NCI-H526 treated with DMSO at 0.1 percent for 48 hours (cell line): ENCODE data around the gene IGF2R.
"Not testable (repeated sequence)": the region's sequence is repeated elsewhere in the genome, so short reads cannot be mapped to it uniquely, and the experiment has no call there.

Experiments
- DNase-seq: peaks from one replicate; lab custom pipeline; 2025; lab: John Stamatoyannopoulos, UW

The IGF2R gene

GRCh38 chr6:160138839-160139419, 170.0 kb downstream of the IGF2R start:
- no peak for DNase-seq

GRCh38 chr6:160139420-160139851, 170.6 kb downstream of the IGF2R start:
- no peak for DNase-seq

- not testable (repeated sequence) for DNase-seq
These were observed 171.6 kb downstream of the IGF2R start for GRCh38 chr6:160140493-160140892.

- no peak for DNase-seq
These were observed 172.3 kb downstream of the IGF2R start for GRCh38 chr6:160141001-160141726.

- no peak for DNase-seq
These were observed 173.3 kb downstream of the IGF2R start for GRCh38 chr6:160142115-160142715.

GRCh38 chr6:160146454-160147145, 177.7 kb downstream of the IGF2R start:
- no peak for DNase-seq

GRCh38 chr6:160147146-160147536, 178.3 kb downstream of the IGF2R start:
- DNase-seq = no peak

- DNase-seq = no peak
These were observed 185.6 kb downstream of the IGF2R start for GRCh38 chr6:160154471-160154870.

- no peak for DNase-seq
These were observed 188.0 kb downstream of the IGF2R start for GRCh38 chr6:160156842-160157241.

GRCh38 chr6:160160450-160160849, 191.6 kb downstream of the IGF2R start:
- DNase-seq = no peak
